GM18868 (cell line): ENCODE data around the gene HOXB6.

ENCODE experiments used
- ATAC-seq: cut with Tn5 transposase; IDR thresholded peaks from one replicate; pipeline ENCODE4 v1.9.1; 2021; ENCODE audit warnings: mild to moderate bottlenecking, moderate library complexity; ENCODE audit not compliant: unreplicated experiment

HOXB6 gene

GRCh38 chr17:48555258-48556228 is 49.2 kb downstream of the HOXB6 start:
- no peak for ATAC-seq

- no peak for ATAC-seq
These were observed 50.2 kb downstream of the HOXB6 start for GRCh38 chr17:48554412-48555257.

GRCh38 chr17:48553826-48554225 is 51.0 kb downstream of the HOXB6 start:
- no peak for ATAC-seq

GRCh38 chr17:48553190-48553547 is 51.6 kb downstream of the HOXB6 start:
- no peak for ATAC-seq

- no peak for ATAC-seq
These were observed 52.2 kb downstream of the HOXB6 start for GRCh38 chr17:48552466-48553189.

GRCh38 chr17:48551596-48552465 is 53.0 kb downstream of the HOXB6 start:
- ATAC-seq = no peak

- no peak for ATAC-seq
These were observed 53.6 kb downstream of the HOXB6 start for GRCh38 chr17:48551214-48551555.

GRCh38 chr17:48550502-48551213 is 54.1 kb downstream of the HOXB6 start:
- ATAC-seq = no peak

- no peak for ATAC-seq
These were observed 54.8 kb downstream of the HOXB6 start for GRCh38 chr17:48549914-48550501.

GRCh38 chr17:48549281-48549630 is 55.5 kb downstream of the HOXB6 start:
- ATAC-seq = no peak

GRCh38 chr17:48548523-48549280 is 56.1 kb downstream of the HOXB6 start:
- no peak for ATAC-seq

GRCh38 chr17:48547808-48548522 is 56.8 kb downstream of the HOXB6 start:
- no peak for ATAC-seq

- no peak for ATAC-seq
These were observed 57.6 kb downstream of the HOXB6 start for GRCh38 chr17:48546924-48547807.

- ATAC-seq = no peak
These were observed 58.5 kb downstream of the HOXB6 start for GRCh38 chr17:48546137-48546923.
